KOPT-K1 (cell line): ENCODE data around the gene RAP1GAP2.
"Not testable (repeated sequence)": the region's sequence is repeated elsewhere in the genome, so short reads cannot be mapped to it uniquely, and the experiment has no call there.

Experiments used
- H3K27ac ChIP-seq: fragments of 200-600 bp; sonication (generic); 2 replicates; pipeline ENCODE4 v1.5.1; 2016; ENCODE audit warnings: antibody characterized with exemption, mild to moderate bottlenecking, low read depth, low read length; ENCODE audit not compliant: poor library complexity, severe bottlenecking
- H3K36me3 ChIP-seq: fragments of 200-600 bp; sonication (generic); 2 replicates; pipeline ENCODE4 v1.5.1; 2017; ENCODE audit warnings: antibody characterized with exemption, mild to moderate bottlenecking, low read length, moderate library complexity; ENCODE audit not compliant: insufficient read depth
- H3K9me3 ChIP-seq: fragments of 200-600 bp; sonication (generic); 2 replicates; pipeline ENCODE4 v1.5.1; 2017; ENCODE audit warnings: antibody characterized with exemption, low read length, mild to moderate bottlenecking; ENCODE audit not compliant: insufficient read depth, poor library complexity, severe bottlenecking

The RAP1GAP2 gene

DNA sequence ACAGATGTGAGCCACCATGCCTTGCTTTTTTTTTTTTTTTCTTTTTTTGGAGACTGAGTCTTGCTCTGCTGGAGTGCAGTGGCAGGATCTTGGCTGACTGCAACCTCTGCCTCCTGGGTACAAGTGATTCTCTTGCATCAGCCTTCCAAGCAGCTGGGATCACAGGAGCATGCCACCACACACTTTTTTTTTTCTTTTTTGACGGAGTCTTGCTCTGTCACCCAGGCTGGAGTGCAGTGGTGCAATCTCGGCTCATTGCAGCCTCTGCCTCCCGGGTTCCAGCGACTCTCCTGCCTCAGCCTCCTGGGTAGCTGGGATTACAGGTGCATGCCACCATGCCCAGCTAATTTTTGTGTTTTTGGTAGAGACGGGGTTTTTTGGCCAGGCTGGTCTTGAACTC, 23.1 kb downstream of the RAP1GAP2 start:
- H3K9me3 ChIP-seq, H3K27ac ChIP-seq, H3K36me3 ChIP-seq: not testable (repeated sequence)

DNA sequence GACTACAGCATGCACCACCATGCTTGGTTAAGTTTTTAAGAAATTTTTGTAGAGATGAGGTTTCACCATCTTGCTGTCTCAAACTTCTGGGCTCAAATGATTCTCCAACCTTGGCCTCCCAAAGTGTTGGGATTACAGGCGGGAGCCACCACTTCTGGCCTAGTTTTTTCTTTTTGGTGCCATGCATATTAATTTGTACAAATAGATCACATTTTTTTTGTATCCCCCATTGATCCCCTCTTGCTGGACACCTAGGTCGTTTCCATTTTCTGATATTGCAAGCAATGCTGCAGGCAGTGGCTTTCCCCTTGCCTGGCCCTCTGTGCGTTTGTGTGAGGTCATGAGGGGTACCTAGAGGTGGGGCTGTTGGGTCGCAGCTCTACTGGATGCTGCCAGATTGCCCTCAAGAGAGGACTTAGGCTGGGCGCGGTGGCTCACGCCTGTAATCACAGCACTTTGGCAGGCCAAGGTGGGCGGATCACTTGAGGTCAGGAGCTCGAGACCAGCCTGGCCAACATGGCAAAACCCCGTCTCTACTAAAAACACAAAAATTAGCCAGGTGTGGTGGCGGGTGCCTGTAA, 23.8 kb downstream of the RAP1GAP2 start:
- Histone ChIP-seq H3K36me3 (no peaks in the 10 kb centered on the region), H3K9me3 (no peaks in the 10 kb centered on the region), H3K27ac (no peak overlapping the region)

DNA sequence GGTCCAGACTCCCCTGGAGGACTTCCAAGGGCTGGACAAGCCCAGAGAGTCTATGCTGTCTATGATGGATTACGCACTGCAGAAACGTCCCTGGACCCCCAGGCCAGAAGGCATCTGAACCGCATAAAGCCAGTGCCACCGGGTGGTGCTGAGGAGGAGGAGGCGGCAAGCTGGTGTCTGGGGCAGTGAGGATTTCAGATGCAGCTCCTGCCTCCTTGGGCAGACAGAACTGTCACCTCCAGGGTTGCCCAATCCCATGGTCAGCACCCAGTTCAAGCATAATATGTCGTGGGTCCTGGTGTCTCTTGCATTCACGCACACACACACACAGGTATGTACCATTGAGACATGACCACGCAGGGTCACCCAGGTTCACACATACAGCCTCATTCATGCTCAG, 25.6 kb downstream of the RAP1GAP2 start:
- no peaks in the 10 kb centered on the region for H3K36me3 ChIP-seq
- H3K27ac ChIP-seq, result no peak overlapping the region
- H3K9me3 ChIP-seq, result no peaks in the 10 kb centered on the region

DNA sequence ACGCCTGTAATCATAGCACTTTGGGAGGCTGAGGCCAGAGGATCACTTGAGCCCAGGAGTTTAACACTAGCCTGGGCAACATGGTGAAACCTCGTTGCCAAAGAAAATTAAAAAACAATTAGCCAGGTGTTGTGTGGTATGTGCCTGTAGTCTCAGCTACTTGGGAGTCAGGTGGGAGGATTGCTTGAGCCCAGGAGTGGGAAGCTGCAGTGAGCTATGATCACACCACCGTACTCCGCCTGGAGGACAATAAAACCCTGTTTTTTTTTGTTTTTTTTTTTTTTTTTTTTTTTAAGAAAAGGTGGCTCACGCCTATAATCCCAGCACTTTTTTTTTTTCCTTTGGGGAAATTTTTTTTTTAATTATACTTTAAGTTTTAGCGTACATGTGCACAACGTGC, 26.1 kb downstream of the RAP1GAP2 start:
- H3K9me3 ChIP-seq, result no peaks in the 10 kb centered on the region
- no peaks in the 10 kb centered on the region for H3K36me3 ChIP-seq
- H3K27ac ChIP-seq, result no peak overlapping the region

DNA sequence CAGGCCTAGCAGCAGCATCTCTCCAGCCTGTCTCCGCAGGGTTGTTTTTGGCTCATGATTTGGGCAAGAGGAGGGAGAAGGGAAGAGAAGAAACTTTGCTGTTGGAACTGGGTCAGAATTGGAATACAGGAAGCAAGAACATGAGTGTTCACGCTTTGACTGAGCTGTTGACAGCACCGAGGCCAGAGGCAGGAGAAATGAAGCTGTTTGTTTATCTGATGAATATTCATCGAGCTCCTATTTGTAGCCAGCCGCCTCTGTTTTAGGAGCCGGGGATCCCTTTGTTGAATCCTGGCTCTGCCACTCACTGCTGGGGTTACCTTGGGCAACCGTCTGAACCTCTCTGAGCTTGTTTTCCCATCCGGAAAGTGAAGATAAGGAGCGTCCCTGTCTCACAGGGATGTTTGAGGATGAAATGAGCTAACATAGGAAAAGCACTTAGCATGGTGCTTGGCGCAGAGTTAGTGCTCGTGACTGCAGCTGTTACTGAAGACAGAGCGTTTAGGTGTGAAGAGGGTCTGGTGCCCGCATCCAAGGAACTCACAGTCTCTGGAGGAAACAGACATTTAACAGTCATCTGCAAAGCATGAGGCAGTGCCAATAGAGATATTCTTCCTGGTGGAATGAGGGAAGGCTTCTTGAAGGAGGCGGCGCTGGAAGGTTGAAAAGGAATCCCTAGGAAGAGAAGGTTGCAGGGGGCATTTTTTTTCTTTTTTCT, 29.2 kb downstream of the RAP1GAP2 start:
- Histone ChIP-seq H3K27ac (no peak overlapping the region), H3K9me3 (no peaks in the 10 kb centered on the region), H3K36me3 (no peaks in the 10 kb centered on the region)

DNA sequence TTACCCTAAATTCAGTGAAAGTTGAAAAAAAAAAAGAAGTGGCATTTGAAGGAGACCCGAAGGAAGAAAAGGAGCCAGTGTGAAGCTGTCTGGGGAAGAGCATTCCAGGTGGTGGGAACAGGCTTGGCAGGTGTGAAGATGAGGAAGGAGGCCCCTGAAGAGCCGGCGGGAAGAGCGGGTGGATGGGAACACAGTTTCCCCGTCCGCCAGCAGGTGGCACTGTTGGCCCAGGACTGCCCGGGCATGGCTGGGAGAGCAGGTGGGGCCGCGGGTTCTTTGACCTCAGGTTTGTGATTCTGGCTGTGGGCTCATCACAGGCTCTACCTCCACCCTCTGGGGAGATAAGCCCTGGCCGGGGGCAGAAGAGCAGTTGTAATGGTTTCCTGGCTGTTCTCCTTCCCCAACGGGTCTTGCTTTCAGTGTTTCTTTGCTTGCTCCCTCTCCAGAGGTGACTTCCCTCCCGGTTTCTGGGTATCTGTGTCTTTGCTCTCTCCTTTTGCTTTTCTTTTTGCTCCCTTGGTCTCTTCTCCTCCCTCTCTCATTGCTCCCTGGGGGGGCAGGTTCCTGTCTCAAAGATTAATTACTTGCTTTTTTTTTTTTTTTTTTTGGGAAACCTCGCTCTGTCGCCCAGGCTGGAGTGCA, 32.3 kb downstream of the RAP1GAP2 start:
- no peaks in the 10 kb centered on the region for H3K9me3 ChIP-seq
- H3K27ac ChIP-seq, result no peak overlapping the region
- no peaks in the 10 kb centered on the region for H3K36me3 ChIP-seq

DNA sequence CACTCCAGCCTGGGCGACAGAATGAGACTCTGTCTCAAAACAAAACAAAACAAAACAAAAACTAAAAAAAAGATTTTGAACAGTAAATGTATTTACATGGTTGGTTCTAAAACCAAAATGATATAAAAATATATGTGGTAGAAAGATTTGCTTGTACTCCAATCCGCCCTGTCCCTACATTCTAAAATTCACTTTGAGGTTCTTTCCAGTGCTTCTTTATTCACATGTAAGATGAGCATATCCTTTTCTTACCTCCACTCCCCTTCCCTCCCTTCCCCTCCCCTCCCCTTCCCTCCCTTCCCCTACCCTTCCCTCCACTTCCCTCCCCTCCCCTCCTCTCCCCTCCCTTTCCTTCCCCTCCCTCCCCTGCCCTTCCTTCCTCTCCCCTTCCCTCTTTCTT, 34.4 kb downstream of the RAP1GAP2 start:
- H3K36me3 ChIP-seq, result no peaks in the 10 kb centered on the region
- H3K27ac ChIP-seq, result no peak overlapping the region
- no peaks in the 10 kb centered on the region for H3K9me3 ChIP-seq

DNA sequence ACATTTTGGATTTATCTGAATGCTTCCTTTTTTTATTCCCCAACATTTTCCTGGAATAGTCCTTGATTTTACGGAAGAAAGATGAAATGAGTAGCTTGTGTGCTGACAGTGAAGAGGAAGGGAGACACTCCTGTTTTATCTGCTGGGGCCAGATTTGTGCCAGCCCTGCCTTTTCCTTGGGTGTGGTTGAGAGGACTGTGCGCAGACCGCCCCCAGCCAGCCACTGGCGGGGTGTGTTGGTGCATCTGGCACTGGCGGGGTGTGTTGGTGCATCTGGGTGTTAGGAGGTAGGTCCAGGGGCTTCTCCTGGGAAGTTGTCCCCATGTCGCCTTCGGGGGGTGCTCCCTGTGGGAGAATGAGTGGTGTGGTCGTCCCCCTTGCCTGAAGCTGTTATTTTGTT, 39.5 kb downstream of the RAP1GAP2 start:
- Histone ChIP-seq H3K9me3 (no peaks in the 10 kb centered on the region), H3K36me3 (no peaks in the 10 kb centered on the region), H3K27ac (no peak overlapping the region)

DNA sequence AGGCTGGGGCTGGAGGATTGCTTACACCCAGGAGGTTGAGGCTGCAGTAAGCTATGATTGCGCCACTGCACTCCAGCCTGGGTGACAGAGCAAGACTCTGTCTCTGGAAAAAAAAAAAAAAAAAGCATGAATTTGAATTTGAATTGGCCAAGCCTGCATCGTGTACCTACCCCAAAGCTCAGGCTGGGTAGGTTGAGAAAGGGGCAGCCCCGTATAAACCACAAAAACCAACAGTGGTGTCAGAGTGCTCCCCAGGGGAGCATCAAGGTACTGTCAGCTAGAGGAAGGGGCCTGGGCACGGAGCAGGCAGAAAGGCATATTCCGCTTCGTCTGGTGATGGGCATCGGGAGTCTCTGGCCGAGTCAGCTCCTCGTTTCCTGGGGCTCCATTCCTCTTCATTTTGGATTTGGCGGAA, 40.9 kb downstream of the RAP1GAP2 start:
- Histone ChIP-seq H3K27ac (no peak overlapping the region), H3K9me3 (no peaks in the 10 kb centered on the region), H3K36me3 (no peaks in the 10 kb centered on the region)

DNA sequence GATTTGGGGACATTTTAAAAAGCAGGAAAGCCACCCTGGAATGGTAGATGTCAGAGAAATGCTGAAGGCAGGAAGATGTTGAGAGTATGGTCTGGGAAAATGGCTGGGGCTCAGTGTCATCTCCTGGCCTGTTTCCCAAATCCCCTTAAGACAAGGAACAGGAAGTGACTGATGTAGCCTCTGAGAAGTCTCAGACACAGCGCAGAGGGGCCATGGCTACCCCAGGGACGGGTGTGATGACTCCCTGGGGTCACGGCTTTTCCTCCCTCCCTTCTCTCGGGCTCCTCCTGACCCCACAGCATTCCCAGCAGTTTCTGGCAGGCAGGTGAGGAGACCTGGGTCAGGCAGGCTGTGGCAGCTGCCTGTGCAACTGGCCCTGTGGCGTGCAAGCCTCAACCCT, 45.4 kb downstream of the RAP1GAP2 start:
- Histone ChIP-seq H3K27ac (no peak overlapping the region), H3K9me3 (no peaks in the 10 kb centered on the region), H3K36me3 (no peaks in the 10 kb centered on the region)

DNA sequence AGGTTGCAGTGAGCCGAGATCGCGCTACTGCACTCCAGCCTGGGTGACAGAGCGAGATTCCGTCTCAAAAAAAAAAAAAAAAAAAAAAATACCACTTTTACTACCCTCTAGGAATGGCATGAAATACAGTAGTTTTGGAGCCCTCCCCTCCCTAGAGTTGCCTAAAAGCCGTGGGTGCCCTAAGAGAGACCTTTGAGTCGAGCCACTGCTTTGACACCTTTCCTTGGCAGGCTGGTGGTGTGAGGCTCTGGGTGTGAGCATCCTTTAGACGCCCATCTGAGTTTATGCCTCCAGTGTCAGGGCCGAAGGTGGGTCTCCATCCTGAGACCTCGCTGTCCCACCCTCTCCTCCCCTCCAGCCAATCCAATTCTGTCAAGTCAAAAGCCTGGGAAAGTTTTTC, 46.2 kb downstream of the RAP1GAP2 start:
- no peaks in the 10 kb centered on the region for H3K9me3 ChIP-seq
- no peak overlapping the region for H3K27ac ChIP-seq
- H3K36me3 ChIP-seq, result no peaks in the 10 kb centered on the region

DNA sequence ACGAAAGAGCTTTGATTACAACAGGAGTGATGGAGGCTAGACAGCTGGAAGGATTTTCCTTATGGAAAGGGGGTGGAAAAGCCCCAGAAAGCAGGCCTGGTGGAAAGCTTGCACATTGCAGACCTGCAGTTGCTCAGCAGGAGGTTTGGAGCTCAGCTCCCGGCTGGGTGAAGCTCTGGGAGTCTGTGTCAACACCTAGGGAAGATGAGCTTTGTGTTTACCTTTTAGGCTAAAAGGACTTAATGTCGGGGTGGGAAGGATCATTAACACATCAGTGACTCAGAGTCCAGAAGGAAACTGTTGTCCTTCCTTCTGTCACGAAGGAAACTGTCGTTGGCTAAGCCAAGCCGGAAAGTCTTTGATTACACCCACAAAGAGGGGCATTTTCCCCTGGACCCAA, 48.2 kb downstream of the RAP1GAP2 start:
- no peaks in the 10 kb centered on the region for H3K9me3 ChIP-seq
- H3K27ac ChIP-seq, result no peak overlapping the region
- no peaks in the 10 kb centered on the region for H3K36me3 ChIP-seq

DNA sequence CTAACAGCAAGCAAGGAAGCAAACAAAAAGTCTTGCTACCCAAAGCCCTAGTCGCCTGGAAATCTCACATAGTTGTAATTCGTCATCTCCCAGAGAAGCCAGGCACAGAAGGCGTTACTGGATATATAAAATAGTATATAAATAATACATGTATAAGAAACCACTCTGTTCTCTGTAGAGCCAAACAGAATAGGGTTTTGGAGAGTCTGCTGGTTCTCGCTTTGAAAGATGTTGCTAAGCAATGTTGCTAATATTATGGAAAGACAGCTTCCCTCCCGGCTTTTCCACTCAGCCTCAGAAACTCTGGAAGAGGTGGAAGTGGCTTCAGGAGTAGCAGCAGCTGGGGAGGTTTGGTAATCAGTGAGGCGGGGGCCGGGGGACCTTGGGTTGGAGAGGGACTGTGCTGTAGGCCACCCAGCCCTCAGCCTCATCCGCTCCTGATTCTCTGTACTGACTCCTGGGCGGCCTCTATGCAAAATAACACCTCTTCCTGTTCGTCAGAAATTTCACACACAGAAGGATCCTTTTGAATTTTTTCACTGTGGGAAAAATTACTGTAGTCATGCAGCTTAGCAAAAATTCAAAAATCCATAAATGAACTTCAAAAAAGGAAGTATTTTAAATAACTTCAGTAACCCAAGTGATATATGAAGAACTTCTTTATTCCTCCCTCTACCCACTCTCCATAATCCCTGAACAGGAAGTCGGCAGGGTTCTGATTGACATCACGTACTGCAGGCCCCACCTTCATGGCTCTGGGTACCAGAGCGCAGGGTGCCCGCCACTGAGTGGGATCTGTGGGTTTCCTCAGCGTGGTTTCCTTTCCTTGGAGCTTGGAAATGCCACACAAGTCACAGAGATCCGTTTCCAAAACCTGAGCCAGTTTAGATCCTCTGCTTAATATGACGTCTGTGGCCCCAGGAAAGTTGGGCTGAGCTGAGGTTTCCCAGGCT, 51.4 kb downstream of the RAP1GAP2 start:
- H3K9me3 ChIP-seq, result no peaks in the 10 kb centered on the region
- no peak overlapping the region for H3K27ac ChIP-seq
- no peaks in the 10 kb centered on the region for H3K36me3 ChIP-seq

DNA sequence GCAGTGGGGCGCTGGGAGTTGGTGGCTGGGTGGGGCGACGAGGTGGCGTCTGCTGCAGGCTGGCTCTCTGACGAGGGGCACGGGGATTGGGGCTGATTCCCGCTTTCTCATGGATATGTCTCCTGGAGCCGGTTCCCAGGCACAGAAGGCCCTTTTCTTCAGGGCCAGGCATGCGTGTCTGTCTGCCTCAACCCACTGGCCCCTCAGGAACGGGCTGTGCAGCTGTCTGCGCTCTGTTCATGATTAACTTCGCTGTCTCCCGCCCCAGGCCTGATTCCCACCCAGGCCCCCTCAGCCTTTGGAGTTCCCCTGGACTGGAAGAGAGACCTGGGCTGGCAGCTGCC, 53.1 kb downstream of the RAP1GAP2 start:
- H3K36me3 ChIP-seq, result no peaks in the 10 kb centered on the region
- no peaks in the 10 kb centered on the region for H3K9me3 ChIP-seq
- no peak overlapping the region for H3K27ac ChIP-seq

DNA sequence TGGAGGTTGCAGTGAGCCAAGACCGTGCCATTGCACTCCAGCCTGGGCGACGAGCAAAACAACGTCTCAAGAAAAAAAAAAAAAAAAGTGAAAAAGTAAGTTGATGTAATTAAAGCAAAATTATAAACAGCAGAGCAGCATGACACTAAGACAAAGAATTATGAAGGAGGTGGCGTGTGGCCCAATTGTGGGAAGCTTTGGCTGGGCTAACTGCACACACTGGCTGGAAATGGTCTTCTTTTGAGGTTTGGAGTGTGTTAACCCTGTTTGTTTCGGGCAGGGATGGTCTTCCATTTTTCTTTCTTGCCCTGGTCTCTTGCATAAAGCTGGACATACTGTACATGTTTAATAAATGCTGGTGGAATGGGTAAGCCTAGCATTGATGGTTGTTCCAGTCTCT, 54.8 kb downstream of the RAP1GAP2 start:
- no peak overlapping the region for H3K27ac ChIP-seq
- H3K9me3 ChIP-seq, result no peaks in the 10 kb centered on the region
- no peaks in the 10 kb centered on the region for H3K36me3 ChIP-seq
